Measurements from ENCODE around the gene ACOXL.

DNA sequence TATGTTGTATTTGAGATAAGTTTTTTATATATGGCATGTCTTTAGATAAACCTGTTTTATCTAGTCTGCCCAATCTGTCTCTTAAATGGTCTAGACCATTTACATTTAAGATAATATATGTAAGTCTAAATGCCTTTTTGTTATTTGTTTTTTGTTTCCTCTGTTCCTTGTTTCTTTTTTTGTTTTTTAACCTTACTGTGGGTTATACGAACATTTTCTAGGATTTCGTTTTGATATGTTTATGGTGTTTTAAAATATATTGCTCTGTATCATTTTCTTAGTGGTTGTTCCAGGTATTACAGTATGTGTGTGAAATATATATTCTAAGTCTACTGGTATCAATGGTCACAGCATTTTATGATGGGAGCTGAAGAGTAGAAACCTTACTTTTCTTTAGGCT is 401.7 kb downstream of the ACOXL start:
- TF ChIP-seq CTCF (tag by site-specific recombination; IDR thresholded peaks at IDR 0.05) (no peak), SP7 (tag by site-specific recombination; IDR thresholded peaks at IDR 0.05) (no peak), ZNF549 (tag by site-specific recombination; IDR thresholded peaks at IDR 0.05) (no peak), ZBTB49 (tag by site-specific recombination; IDR thresholded peaks at IDR 0.05; ENCODE audit: low read depth) (no peak), ZNF660 (tag by site-specific recombination; IDR thresholded peaks at IDR 0.05) (no peak), SALL2 (tag by site-specific recombination; IDR thresholded peaks at IDR 0.05; ENCODE audit: borderline replicate concordance) (no peak), SETDB1 (IDR thresholded peaks at IDR 0.05; ENCODE audit: insufficient read length, low read length) (no peak), ZNF274 (IDR thresholded peaks at IDR 0.05; ENCODE audit: low read length) (no peak), ZNF274 (tag by site-specific recombination; IDR thresholded peaks at IDR 0.05; ENCODE audit: borderline replicate concordance) (no peak), ZNF624 (tag by site-specific recombination; IDR thresholded peaks at IDR 0.05) (no peak), ZNF280D (tag by site-specific recombination; IDR thresholded peaks at IDR 0.05) (no peak), ZNF629 (tag by site-specific recombination; IDR thresholded peaks at IDR 0.05) (no peak)
- TF ChIP-seq, protein P1, sequence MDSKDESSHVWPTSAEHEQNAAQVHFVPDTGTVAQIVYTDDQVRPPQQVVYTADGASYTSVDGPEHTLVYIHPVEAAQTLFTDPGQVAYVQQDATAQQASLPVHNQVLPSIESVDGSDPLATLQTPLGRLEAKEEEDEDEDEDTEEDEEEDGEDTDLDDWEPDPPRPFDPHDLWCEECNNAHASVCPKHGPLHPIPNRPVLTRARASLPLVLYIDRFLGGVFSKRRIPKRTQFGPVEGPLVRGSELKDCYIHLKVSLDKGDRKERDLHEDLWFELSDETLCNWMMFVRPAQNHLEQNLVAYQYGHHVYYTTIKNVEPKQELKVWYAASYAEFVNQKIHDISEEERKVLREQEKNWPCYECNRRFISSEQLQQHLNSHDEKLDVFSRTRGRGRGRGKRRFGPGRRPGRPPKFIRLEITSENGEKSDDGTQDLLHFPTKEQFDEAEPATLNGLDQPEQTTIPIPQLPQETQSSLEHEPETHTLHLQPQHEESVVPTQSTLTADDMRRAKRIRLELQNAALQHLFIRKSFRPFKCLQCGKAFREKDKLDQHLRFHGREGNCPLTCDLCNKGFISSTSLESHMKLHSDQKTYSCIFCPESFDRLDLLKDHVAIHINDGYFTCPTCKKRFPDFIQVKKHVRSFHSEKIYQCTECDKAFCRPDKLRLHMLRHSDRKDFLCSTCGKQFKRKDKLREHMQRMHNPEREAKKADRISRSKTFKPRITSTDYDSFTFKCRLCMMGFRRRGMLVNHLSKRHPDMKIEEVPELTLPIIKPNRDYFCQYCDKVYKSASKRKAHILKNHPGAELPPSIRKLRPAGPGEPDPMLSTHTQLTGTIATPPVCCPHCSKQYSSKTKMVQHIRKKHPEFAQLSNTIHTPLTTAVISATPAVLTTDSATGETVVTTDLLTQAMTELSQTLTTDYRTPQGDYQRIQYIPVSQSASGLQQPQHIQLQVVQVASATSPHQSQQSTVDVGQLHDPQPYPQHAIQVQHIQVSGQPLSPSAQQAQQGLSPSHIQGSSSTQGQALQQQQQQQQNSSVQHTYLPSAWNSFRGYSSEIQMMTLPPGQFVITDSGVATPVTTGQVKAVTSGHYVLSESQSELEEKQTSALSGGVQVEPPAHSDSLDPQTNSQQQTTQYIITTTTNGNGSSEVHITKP (tag by site-specific recombination; IDR thresholded peaks at IDR 0.05), result no peak

Measured in HEK293 (cell line).